Activated naive CD4-positive, alpha-beta T cell treated with anti-CD3 and anti-CD28 coated beads, Interleukin-2, amount 50 U/mL, for 24 hours (primary cell): ENCODE results near the gene LBHD1.
"Not testable (repeated sequence)": the region's sequence is repeated elsewhere in the genome, so short reads cannot be mapped to it uniquely, and the experiment has no call there.

Experiments
- H3K27ac Mint-ChIP-seq: one replicate; pipeline ENCODE4 v1.8.0; 2021; ENCODE audit warnings: mild to moderate bottlenecking, mixed read lengths
- H3K27me3 Mint-ChIP-seq: one replicate; pipeline ENCODE4 v1.8.0; 2021; ENCODE audit warnings: mixed read lengths
- H3K36me3 Mint-ChIP-seq: one replicate; pipeline ENCODE4 v1.8.0; 2021; ENCODE audit warnings: mixed read lengths
- H3K4me1 Mint-ChIP-seq: one replicate; pipeline ENCODE4 v1.8.0; 2021; ENCODE audit warnings: mixed read lengths
- H3K4me3 Mint-ChIP-seq: one replicate; pipeline ENCODE4 v1.8.0; 2021; ENCODE audit warnings: mild to moderate bottlenecking, mixed read lengths
- H3K9me3 Mint-ChIP-seq: one replicate; pipeline ENCODE4 v1.8.0; 2021; ENCODE audit warnings: mixed read lengths

Gene LBHD1

GRCh38 chr11:62705880-62706849, 34.1 kb upstream of the LBHD1 start:
- Mint-ChIP-seq H3K4me1 (peaks cover 48% of the 10 kb centered on the region), H3K27me3 (no peaks in the 10 kb centered on the region), H3K27ac (peak overlapping the region; percentile 46), H3K9me3 (no peaks in the 10 kb centered on the region), H3K4me3 (peak overlapping the region; percentile 93), H3K36me3 (peaks cover 3% of the 10 kb centered on the region)

GRCh38 chr11:62705413-62705812, 33.3 kb upstream of the LBHD1 start:
- H3K9me3 Mint-ChIP-seq: no peaks in the 10 kb centered on the region
- peaks cover 44% of the 10 kb centered on the region for H3K4me1 Mint-ChIP-seq
- H3K36me3 Mint-ChIP-seq: peaks cover 1% of the 10 kb centered on the region
- H3K27me3 Mint-ChIP-seq: no peaks in the 10 kb centered on the region
- H3K27ac Mint-ChIP-seq: peak overlapping the region; percentile 87
- peak overlapping the region; percentile 93 for H3K4me3 Mint-ChIP-seq

- H3K4me3 Mint-ChIP-seq, H3K27ac Mint-ChIP-seq, H3K9me3 Mint-ChIP-seq, H3K27me3 Mint-ChIP-seq, H3K36me3 Mint-ChIP-seq: not testable (repeated sequence)
- peaks cover 34% of the 10 kb centered on the region for H3K4me1 Mint-ChIP-seq
Observed at GRCh38 chr11:62703921-62704320, 31.9 kb upstream of the LBHD1 start.

GRCh38 chr11:62702246-62702645, 30.2 kb upstream of the LBHD1 start:
- H3K27ac Mint-ChIP-seq: no peak overlapping the region

GRCh38 chr11:62694455-62695167, 22.5 kb upstream of the LBHD1 start:
- Mint-ChIP-seq H3K36me3 (peaks cover 11% of the 10 kb centered on the region), H3K27me3 (no peaks in the 10 kb centered on the region), H3K9me3 (no peaks in the 10 kb centered on the region), H3K4me1 (peaks cover 7% of the 10 kb centered on the region), H3K27ac (no peak overlapping the region), H3K4me3 (no peak overlapping the region)

More at GRCh38 chr11:62702246-62702645, 30.2 kb upstream of the LBHD1 start:
- Mint-ChIP-seq H3K36me3 (peaks cover 1% of the 10 kb centered on the region), H3K9me3 (no peaks in the 10 kb centered on the region), H3K27me3 (no peaks in the 10 kb centered on the region), H3K4me3 (no peak overlapping the region), H3K4me1 (peaks cover 17% of the 10 kb centered on the region)

GRCh38 chr11:62693624-62694023, 21.6 kb upstream of the LBHD1 start:
- H3K36me3 Mint-ChIP-seq: peaks cover 11% of the 10 kb centered on the region
- H3K4me3 Mint-ChIP-seq, H3K4me1 Mint-ChIP-seq, H3K27me3 Mint-ChIP-seq, H3K27ac Mint-ChIP-seq, H3K9me3 Mint-ChIP-seq: not testable (repeated sequence)

- peaks cover 10% of the 10 kb centered on the region for H3K36me3 Mint-ChIP-seq
- no peak within 1 kb of the TSS for H3K4me3 Mint-ChIP-seq
- peaks cover 2% of the 10 kb centered on the region for H3K4me1 Mint-ChIP-seq
- H3K27me3 Mint-ChIP-seq: peaks cover 5% of the 10 kb centered on the region
- H3K27ac Mint-ChIP-seq: no peak within 1 kb of the TSS
- H3K9me3 Mint-ChIP-seq: no peaks in the 10 kb centered on the region
Observed at GRCh38 chr11:62689421-62690183, 17.5 kb upstream of the LBHD1 start, which contains the start of gene LRRN4CL. Gene LRRN4CL (minus strand): TSS chr11:62689530. CDS start chr11:62688508, 1,022 bp downstream.

- Mint-ChIP-seq H3K27me3 (peaks cover 5% of the 10 kb centered on the region), H3K27ac (no peak overlapping the region), H3K4me3 (no peak overlapping the region), H3K36me3 (peaks cover 10% of the 10 kb centered on the region), H3K4me1 (no peaks in the 10 kb centered on the region), H3K9me3 (no peaks in the 10 kb centered on the region)
Observed at GRCh38 chr11:62688491-62688890, 16.4 kb upstream of the LBHD1 start.

GRCh38 chr11:62687508-62688396, 15.7 kb upstream of the LBHD1 start:
- Mint-ChIP-seq H3K36me3 (peaks cover 8% of the 10 kb centered on the region), H3K27ac (no peak overlapping the region), H3K9me3 (no peaks in the 10 kb centered on the region), H3K27me3 (peaks cover 5% of the 10 kb centered on the region), H3K4me1 (no peaks in the 10 kb centered on the region), H3K4me3 (no peak overlapping the region)

- Mint-ChIP-seq H3K4me1 (peaks cover 19% of the 10 kb centered on the region), H3K4me3 (no peak overlapping the region), H3K36me3 (no peaks in the 10 kb centered on the region), H3K27ac (no peak overlapping the region), H3K9me3 (no peaks in the 10 kb centered on the region), H3K27me3 (peaks cover 2% of the 10 kb centered on the region)
Observed at GRCh38 chr11:62682518-62682917, 10.5 kb upstream of the LBHD1 start.

GRCh38 chr11:62680825-62681240, 8.8 kb upstream of the LBHD1 start:
- H3K27ac Mint-ChIP-seq: peak overlapping the region; percentile 59
- no peaks in the 10 kb centered on the region for H3K9me3 Mint-ChIP-seq
- H3K36me3 Mint-ChIP-seq: peaks cover 6% of the 10 kb centered on the region
- peak overlapping the region; percentile 50 for H3K4me3 Mint-ChIP-seq
- peaks cover 29% of the 10 kb centered on the region for H3K4me1 Mint-ChIP-seq
- H3K27me3 Mint-ChIP-seq: no peaks in the 10 kb centered on the region

- Mint-ChIP-seq H3K27me3 (no peaks in the 10 kb centered on the region), H3K9me3 (no peaks in the 10 kb centered on the region), H3K36me3 (peaks cover 8% of the 10 kb centered on the region), H3K4me1 (peaks cover 32% of the 10 kb centered on the region), H3K27ac (peak within 1 kb of the TSS; percentile 95), H3K4me3 (peak within 1 kb of the TSS; percentile 90)
Observed at GRCh38 chr11:62678770-62679696, 7.0 kb upstream of the LBHD1 start, which contains the start of gene UBXN1. Gene UBXN1 (minus strand): TSS chr11:62679073. CDS start chr11:62678923, 150 bp downstream.

GRCh38 chr11:62678433-62678769, 6.3 kb upstream of the LBHD1 start:
- H3K9me3 Mint-ChIP-seq: no peaks in the 10 kb centered on the region
- H3K4me3 Mint-ChIP-seq: peak overlapping the region; percentile 90
- no peaks in the 10 kb centered on the region for H3K27me3 Mint-ChIP-seq
- H3K4me1 Mint-ChIP-seq: peaks cover 32% of the 10 kb centered on the region
- peaks cover 8% of the 10 kb centered on the region for H3K36me3 Mint-ChIP-seq
- H3K27ac Mint-ChIP-seq: peak overlapping the region; percentile 95

GRCh38 chr11:62677714-62678113, 5.6 kb upstream of the LBHD1 start:
- peaks cover 32% of the 10 kb centered on the region for H3K4me1 Mint-ChIP-seq

More at GRCh38 chr11:62677714-62678113, 5.6 kb upstream of the LBHD1 start:
- peak overlapping the region; percentile 48 for H3K27ac Mint-ChIP-seq
- peak overlapping the region; percentile 90 for H3K4me3 Mint-ChIP-seq
- H3K36me3 Mint-ChIP-seq: peaks cover 8% of the 10 kb centered on the region
- H3K9me3 Mint-ChIP-seq: no peaks in the 10 kb centered on the region
- no peaks in the 10 kb centered on the region for H3K27me3 Mint-ChIP-seq
